ENCODE measurements around the gene MRPL36. TPM values are rescaled to one million over a fixed set of nuclear protein-coding genes. Genes with fewer than 3 reads are reported as not detected.

Gene MRPL36
- total and polyA plus RNA-seq, 9 of the 15 experiments (the other 6 are each of a cell fraction or from before 2014, with no cell fraction given): 78.3 to 557 (median 124) TPM

- TF ChIP-seq MNT (conservative IDR thresholded peaks at IDR 0.05): peak; percentile 75 to 78
- TF ChIP-seq GABPB1 (CRISPR knock-in tag; IDR thresholded peaks at IDR 0.05): peak; percentile 64
- peak; percentile 46; the same call in 1 of the 2 replicates for TF ChIP-seq HMGXB4 (CRISPR knock-in tag; IDR thresholded peaks at IDR 0.05)
- TF ChIP-seq NR1H2 (CRISPR knock-in tag; IDR thresholded peaks at IDR 0.05): 0 out of 2 replicates have a peak, but pooled peaks have one; percentile 83
- 0 out of 2 replicates have a peak, but pooled peaks have one; percentile 8 for TF ChIP-seq HEY1 (CRISPR knock-in tag; IDR thresholded peaks at IDR 0.05; ENCODE audit: borderline replicate concordance)
- TF ChIP-seq CGGBP1 (CRISPR knock-in tag; IDR thresholded peaks at IDR 0.05): peak; percentile 64; the same call in 1 of the 2 replicates
- TF ChIP-seq ILF3 (IDR thresholded peaks at IDR 0.05; ENCODE audit: borderline replicate concordance): no peak
- TF ChIP-seq IRF2 (CRISPR knock-in tag; IDR thresholded peaks at IDR 0.05): no peak
- no peak for TF ChIP-seq RFX1 (IDR thresholded peaks at IDR 0.05)
- TF ChIP-seq ZBTB1 (CRISPR knock-in tag; IDR thresholded peaks at IDR 0.05; ENCODE audit: borderline replicate concordance, low read depth): no peak
- no peak for TF ChIP-seq ZKSCAN8 (CRISPR knock-in tag; IDR thresholded peaks at IDR 0.05)
- TF ChIP-seq CTCFL (IDR thresholded peaks at IDR 0.05; ENCODE audit: borderline replicate concordance, insufficient read depth, low read depth, low read length, poor library complexity, severe bottlenecking): peak; percentile 11
- peak; percentile 91 for TF ChIP-seq NR2C2 (CRISPR knock-in tag; IDR thresholded peaks at IDR 0.05)
- TF ChIP-seq NR2C2 (tag; IDR thresholded peaks at IDR 0.05): peak; percentile 97
- TF ChIP-seq KLF1 (tag; IDR thresholded peaks at IDR 0.05): no peak
- no peak for TF ChIP-seq MAFG (tag; conservative IDR thresholded peaks at IDR 0.05)
- TF ChIP-seq GTF2F1 (IDR thresholded peaks at IDR 0.05; ENCODE audit: low read depth, low read length): peak; percentile 57; the same call in 1 of the 2 replicates
- peak; percentile 76 to 80; a peak in 3 of 4 replicates for TF ChIP-seq MAZ (CRISPR knock-in tag; conservative IDR thresholded peaks at IDR 0.05 in 1 of 2, IDR thresholded peaks at IDR 0.05 in 1 of 2)
- no peak for TF ChIP-seq HLTF (IDR thresholded peaks at IDR 0.05)
Observed at GRCh38 chr5:1799602-1800471, at the start of gene MRPL36 (continued).

Measured in K562 (cell line).